Activated naive CD8-positive, alpha-beta T cell treated with anti-CD3 and anti-CD28 coated beads, Interleukin-2, amount 50 U/mL, for 16 hours (primary cell): ENCODE measurements around the gene PPFIBP2.
"Not testable (repeated sequence)": the region's sequence is repeated elsewhere in the genome, so short reads cannot be mapped to it uniquely, and the experiment has no call there.

Source experiments
- DNase-seq: peaks from one replicate; pipeline ENCODE4 v3.0.0-alpha.2; 2020; ENCODE audit warnings: low read depth, low spot score

The PPFIBP2 gene

GRCh38 chr11:7635137-7635536 lies 121.3 kb downstream of the PPFIBP2 start:
- DNase-seq: no peak

- DNase-seq: no peak
These were observed 121.9 kb downstream of the PPFIBP2 start for GRCh38 chr11:7635708-7636107.

DNA sequence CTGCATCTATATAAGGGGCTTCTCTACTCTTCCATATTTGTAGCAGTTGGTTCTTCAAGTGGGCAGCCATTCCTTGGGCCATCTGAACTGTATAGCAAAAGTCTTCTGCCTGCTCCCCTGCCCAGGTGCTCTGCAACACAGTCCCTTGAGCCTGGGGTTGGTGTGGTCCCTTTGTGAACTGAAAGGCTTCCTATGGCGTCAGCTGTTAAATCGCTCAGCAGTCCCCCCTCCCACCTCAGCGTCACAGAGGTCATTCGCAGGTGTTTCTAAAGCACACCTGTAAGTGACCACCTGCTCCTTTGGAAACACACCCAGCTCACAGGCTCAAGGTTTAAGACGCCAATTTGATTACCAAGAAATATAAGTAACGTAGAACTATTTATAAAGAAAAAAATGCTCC lies 122.6 kb downstream of the PPFIBP2 start:
- no peak for DNase-seq

DNA sequence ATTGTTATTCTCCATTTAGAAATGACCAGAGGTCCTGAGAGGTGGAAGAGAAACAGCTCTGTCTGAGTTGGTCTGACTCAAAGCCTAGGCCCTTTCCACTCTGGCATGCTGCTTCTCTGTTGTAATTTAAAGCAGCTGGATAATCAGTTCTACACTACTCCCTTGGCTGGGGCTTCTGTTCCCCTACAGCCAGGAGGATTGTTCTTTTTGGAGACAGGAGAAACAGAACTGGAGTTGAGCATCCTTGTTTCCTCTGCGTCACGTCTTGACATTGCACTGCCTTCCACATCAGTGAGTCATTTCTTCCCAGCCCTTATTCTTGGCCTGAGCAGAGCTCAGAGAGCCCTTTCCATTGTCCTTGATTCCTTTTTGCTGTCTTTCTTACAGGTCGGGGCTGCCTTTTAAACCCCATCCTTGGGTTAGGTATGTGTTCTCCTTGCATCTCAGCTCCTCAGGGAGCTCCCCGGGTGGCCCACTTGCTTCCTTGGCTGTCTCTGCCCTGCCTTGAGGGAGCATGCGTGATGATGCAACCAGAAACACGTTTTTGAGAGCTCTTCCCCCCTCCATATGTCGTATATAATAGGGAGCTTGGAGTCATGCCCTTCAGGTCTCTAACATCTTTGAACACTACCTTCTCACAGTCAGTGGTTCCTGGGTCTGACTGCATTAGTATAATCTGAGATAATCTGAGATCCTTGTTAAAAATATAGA lies 123.8 kb downstream of the PPFIBP2 start:
- no peak for DNase-seq

DNA sequence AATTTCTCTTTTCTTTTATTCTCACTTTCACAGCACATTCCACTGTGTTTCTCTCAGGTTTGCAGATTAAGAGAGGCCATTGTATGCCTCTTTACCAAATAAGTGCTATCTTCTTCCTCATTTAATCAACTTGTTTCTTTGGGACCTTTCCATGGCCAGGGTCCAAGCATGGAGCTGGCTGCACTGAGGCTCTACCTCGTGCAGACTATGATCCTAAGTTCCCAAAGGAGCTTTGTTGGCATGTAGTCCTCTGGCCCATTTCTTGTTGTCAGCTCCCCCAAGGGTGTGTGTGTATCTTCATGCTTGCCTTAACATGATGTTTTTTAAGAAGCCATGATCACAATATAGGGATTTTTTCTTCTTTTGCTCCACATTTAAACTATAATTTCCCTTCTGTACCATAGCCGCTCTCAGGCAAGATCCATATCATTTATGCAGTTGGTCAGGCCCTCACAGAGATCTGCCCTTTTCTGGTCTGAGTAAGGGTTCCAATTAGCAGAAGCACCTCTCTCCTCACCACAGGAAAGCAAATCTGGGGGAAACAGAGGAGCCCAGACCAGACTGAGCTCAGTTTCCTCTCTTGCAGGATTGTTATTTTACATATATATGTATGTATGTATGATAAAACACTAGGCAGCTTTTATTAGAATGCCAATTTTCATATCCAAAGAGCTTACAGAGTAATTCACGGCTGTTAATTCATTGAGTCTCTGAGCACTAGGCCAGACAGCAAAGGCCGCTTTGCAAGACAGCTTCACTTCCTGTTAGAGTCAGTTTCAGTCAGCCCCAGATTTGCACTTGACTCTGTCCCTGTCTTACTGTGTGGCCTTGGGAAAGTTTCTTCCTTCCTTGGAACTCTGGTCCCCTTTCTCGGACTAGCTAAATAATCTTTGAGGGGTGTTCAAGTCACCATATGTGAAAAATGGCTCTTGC lies 125.2 kb downstream of the PPFIBP2 start:
- no peak for DNase-seq

GRCh38 chr11:7639643-7640025 lies 125.8 kb downstream of the PPFIBP2 start:
- DNase-seq: no peak

DNA sequence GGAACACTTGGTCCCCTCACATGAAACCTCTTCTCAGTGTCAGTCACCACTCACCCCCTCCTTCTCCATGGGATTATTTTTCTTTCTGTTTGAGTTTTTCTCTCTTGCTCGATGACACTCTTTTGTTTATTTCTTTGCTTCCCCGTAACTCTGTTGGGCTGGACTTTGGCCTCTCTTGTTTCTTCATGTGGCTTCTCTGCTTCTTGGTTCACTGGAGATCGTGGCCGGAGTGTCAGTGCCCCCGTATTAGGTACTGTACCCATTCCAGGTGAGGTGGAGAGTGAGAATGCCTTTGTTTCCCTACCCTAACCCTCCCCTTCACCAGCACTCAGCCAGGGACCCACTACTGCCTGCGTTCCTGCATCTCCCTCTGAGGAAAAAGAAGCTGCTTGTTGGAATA lies 127.0 kb downstream of the PPFIBP2 start:
- DNase-seq: no peak

- no peak for DNase-seq
These were observed 128.9 kb downstream of the PPFIBP2 start for GRCh38 chr11:7642747-7643146.

- DNase-seq: no peak
These were observed 129.5 kb downstream of the PPFIBP2 start for GRCh38 chr11:7643314-7643713.

DNA sequence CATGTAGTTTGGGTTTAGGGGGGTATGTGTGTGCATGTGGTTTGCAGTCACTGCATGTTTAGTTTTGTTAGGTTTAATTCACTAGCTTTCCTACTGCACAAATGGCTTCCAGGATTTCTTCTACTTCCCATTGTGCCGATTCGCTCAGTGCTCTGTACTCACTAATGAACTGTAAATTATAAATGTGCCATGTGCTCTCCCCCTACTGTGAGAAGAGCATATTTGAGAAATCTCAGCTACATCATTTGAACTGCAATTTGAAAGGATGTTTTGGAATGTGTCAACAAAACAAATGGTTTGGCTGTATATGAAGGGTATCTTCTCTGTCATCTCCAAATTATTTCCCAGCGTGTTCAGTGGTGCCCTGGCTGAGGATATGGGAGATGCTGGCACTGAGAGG lies 131.4 kb downstream of the PPFIBP2 start:
- no peak for DNase-seq

DNA sequence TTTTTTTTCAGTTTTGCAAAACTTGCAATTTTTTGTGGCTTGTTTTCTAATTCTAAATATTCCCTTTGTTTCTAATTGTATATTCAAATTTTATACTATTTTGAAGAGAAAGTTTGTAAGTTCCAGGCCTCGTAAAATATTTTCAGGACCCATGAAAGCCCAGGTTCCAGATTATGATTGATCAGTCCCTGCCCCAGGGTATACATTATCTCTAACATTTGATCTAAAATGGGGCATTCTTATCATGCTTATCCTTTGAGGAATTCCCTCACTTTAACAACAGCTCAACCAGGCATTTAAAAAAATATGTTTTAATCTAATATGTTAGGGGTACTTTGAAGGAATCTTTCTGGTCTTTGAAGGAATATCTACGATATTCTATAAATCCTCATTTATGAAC lies 133.1 kb downstream of the PPFIBP2 start:
- DNase-seq: no peak

GRCh38 chr11:7648264-7648663 lies 134.5 kb downstream of the PPFIBP2 start:
- no peak for DNase-seq

DNA sequence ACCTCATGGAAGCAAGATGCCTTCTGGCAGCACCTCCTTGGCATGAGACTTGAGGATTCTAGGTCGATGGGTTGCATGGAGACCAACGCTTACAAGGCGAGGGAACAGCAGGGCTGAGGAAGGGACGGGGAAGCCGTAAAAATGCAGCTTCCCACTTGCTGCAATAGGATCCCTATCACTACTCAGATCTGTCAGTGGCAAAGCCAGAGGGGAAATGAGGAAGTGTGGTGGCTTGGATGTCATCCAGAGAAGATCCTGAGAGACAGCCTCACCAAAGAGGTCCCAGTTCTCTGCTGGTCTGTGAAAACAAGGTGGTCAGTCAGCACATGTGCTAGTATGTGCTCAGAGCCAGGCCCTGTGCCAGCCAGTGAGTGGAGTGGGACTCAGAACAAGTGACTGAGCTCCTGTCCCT lies 137.3 kb downstream of the PPFIBP2 start:
- DNase-seq: no peak

DNA sequence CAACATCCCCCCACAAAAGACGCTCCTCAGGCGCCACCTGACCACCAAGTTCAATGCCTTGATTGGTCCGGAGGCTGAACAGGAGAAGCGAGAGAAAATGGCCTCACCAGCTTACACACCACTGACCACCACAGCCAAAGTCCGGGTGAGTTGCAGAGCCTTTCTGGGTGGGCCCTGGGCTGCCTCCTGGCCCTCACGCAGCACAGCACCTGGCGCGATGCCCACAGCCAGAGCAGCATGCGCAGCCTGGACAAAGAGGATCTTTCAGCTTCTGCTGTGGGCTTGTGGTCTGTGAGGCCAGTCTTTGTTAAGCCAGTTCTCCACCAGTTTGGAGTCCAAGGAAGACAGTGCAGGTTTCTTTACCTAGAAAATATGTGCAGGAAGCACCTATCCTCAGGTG lies 137.9 kb downstream of the PPFIBP2 start:
- no peak for DNase-seq

DNA sequence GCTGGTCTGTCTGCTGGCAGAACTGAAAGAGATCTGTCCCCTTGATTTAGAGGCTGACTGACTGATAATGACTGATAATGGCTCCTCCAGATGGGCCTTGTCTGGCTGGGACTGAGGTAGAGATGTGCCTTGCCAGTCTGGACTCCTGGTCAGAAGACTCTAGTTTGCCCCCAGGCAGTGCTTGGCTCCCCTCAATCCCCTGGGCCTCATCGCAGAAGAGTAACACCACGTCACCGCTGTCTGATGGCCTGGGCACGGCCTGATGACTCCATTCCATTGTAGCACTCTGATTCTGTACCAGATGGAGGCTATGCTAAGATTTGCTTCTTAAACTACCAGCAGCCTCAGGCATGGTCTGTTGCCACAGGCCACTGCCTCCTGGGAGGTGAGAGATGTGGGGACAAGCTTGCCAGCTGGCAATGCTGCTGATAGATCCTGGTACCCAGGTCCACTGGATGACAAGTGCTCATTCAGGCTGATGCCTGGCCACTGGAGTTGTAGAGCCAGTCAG lies 140.5 kb downstream of the PPFIBP2 start:
- no peak for DNase-seq

DNA sequence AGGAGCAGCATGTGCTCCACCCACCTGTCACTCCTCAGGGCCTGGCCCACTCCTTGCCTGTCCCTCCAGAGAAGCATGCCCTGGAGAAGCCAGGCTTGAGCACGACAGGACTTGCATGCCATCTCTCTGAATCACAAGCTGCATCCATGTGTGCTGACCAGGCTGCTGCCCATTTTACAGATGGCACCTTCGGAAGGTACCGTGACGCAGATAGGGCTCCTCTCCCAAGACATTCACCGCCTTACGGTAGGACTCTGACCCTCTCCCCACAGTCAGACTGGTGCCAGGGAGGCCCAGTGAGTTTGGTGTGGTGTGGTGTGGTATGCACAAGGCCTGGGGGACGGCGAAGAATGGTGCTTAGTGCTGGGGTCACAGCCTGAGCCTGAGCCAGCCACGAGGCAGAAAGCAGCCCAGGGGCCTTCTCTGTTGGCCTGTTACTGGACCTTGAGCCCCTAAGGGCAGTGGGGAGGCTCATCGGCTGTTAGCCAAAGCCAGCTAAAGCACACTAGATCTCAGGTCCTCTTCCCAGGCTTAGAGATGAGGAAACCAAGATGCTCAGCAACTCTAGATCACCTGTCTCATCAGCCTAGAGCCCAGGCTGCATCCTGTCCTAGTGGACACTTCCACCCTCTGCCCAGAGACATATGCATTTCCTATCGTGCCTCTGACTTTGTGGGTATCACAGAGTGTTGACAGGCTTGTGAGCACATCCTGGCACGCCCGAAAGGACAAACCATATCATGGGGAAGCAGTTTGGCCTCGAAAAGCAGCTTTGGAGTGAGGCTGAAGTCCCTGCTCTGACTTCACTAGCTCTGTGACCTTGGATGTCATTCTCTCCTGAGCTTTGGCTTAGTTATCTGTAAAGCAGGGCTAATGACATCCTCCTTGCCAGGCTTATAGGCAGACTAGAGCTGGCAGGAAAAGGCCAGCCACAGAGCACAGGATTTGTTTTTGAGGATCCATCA lies 141.7 kb downstream of the PPFIBP2 start:
- no peak for DNase-seq

GRCh38 chr11:7656704-7657103 lies 142.9 kb downstream of the PPFIBP2 start:
- DNase-seq: no peak

- no peak for DNase-seq
These were observed 143.7 kb downstream of the PPFIBP2 start for GRCh38 chr11:7657306-7658025.

- DNase-seq: not testable (repeated sequence)
These were observed 149.7 kb downstream of the PPFIBP2 start for GRCh38 chr11:7663531-7663930.

- no peak for DNase-seq
These were observed 151.1 kb downstream of the PPFIBP2 start for GRCh38 chr11:7664867-7665266.
